HL-60/S4 treated with phorbol 12-myristate 13-acetate at 8.2 ng/mL for 4 days and 3 days (cell line): ENCODE measurements around the gene CKMT2.

Experiments used
- in situ Hi-C: fragments of 300-500 bp; cut with MboI; formaldehyde crosslinking; loops from 2 replicates; pipeline ENCODE4 v1.15.0; 2022; ENCODE audit warnings: low sequenced_read_pairs

CKMT2 gene

DNA sequence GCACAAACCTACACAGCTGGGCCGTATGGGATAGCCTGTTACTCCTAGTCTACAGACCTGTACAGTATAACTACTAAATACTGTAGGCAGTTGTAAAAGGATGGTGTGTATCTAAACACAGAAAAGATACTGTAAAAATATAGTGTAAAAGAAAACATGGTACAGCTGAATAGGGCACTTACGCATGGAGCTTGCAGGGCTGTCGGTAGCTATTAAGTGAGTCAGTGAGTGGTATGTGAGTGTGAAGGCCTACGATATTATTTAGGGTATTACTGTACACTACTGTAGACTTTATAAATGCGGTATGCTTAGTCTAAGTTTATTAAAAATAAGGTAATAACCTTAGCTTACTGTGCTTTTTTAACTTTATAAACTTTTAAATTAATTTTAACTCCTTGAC lies 69.5 kb downstream of the CKMT2 start:
- in situ Hi-C loops, result no loop called here

DNA sequence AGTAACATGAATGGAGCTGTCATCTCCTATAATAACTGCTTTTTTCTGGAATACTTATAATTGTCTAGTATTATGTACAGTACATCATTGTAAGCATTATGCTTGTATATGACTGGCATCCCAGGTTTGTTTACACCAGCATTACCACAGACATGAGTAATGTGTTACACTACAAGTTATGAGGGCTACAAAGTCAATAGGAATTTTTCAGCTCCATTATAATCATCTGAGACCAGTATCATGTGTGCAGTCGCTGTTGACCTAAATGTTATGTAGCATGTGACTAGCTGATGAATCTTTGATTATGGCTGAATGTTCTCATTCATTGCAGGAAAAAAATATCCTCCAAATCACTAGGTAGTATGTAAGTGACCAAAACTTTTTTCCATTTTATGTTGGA lies 70.4 kb downstream of the CKMT2 start:
- in situ Hi-C loops, result no loop called here

DNA sequence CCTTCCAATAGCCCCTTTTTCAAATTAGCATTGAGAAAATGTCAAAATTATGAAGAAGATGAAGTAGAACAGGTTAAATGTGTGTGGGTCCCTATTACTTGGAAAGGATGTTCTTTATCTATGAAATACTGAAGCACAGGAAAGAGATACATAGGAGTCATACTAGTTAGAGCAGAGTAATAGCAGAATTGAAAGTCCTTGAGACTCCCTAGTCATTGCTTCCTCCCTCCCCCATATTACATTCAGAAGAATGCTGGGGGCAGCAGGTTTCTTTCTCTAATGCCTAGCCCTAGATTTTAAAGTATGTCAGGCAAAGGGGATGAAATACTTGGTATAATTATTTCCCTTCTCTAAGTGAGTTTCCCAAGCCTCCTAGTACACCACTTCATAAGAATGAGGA lies 72.7 kb downstream of the CKMT2 start:
- in situ Hi-C loops, result no loop called here

DNA sequence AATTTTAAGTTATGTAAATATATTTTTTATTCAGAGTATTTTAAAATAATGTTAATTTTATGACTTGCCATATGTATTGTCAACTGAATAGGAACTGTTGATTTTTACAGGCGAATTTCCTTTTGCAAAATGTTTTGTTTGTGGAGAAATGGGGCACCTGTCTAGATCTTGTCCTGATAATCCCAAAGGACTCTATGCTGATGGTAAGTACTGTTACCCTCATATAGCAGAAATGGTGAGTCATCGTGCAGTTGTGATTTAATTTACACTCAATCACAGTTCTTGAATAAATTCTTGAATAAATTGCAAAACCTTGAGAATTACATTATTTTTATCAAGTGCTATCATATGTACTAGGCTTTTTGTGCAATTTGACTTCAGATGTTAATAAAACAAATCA lies 75.7 kb downstream of the CKMT2 start:
- in situ Hi-C loops, result no loop called here

DNA sequence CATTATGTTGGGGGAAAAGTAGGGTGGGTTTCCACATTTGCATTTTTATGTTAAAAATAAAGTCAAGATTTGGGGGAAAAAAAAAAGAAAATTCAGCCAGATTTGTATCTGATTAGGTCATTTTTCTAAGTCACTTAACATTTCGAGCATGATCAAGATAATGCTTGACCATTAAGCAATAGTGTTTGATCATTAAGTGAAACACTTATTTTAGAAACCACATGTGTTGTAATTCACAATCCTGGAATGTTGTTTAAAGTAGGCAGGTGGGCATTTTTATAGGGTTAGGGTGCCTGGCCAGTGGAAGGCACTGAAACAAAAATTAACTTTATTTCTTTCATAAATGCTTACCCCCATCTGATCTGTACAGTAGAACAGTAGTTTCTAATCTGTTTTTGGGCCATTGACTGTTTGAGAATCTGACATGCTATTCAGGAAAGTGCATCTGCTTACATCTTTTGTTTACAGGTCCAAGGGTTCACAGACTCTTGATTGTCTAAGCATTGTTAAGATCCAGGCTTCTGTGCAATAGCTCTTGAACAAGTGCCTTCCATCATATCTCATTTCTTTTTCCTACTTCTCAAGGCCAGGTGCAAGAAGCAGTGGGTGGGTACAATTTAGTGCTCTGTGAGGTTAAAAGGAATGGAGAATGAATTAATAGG lies 77.4 kb downstream of the CKMT2 start:
- in situ Hi-C loops, result no loop called here

DNA sequence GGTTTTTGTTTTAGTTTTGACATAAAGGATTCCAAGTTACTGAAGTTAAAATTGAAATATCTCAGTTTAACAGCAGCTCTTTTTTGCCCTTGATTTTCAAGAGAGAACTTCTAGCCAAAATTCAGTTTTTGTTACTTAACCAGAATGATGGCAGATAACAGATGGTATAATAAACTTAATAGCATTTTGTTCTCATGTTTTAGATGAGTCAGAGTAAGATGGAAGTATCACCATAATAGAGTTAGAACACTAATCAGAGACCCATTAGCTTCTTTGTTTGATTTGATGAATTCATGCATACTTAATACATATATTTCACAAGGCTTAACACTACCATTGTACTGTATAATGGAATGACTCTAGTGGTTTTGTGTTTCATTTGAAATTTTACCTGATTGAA lies 80.2 kb downstream of the CKMT2 start:
- in situ Hi-C loops, result no loop called here

DNA sequence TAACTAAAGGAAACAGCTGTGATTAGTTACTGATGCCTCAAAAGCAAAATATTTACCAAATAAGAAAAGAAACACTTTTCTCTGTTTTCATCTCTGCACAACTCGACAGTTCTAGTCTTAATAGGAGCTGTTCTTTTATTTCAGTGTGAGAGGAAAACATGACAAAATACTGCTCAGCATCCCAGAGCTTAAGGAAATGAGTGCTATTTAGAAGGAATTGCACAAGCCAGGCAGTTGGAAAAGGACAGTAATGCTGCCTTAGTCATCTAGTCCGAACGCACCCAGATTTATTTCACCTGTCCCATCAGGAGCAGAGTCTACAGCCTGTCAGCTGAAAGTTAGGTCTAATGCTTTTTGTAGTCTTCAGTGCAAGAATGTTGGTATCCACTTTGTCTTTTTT lies 80.6 kb downstream of the CKMT2 start:
- in situ Hi-C loops, result no loop called here

DNA sequence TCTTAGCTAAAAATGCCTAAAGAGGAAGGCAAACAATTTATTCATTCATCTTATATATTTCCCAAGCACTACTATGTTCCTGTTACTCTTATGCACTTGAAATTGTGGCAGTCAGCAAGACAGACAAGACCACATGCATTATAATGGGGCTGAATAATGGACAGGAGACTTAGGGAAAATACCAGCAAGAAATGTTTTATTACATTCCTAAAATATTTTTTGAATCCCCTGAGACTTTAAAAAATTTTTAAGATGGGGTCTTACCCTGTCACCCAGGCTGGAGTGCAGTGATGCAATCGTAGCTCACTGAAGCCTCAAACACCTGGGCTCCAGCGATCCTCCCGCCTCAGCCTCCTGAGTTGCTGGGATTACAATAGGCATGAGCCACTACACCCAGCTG lies 81.5 kb downstream of the CKMT2 start:
- in situ Hi-C loops, result no loop called here

DNA sequence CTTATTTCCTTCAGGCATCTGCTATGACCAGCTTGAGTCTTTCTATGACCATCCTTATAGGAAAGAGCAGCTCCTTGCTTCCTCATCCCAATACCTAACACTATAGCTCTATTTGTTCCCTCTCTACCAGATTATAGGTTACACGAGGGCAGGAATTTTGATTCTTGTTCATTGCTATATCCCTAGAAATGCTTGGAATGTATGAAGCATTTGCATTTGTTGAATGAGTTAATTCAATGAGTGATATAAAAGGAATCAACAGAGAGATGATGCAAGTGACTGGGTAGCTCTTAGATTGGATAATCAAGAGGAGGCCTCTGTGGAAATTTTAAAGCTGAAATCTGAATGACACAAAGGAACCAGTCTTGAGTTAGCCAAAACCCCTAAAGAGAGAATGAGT lies 82.2 kb downstream of the CKMT2 start:
- in situ Hi-C loops, result no loop called here

DNA sequence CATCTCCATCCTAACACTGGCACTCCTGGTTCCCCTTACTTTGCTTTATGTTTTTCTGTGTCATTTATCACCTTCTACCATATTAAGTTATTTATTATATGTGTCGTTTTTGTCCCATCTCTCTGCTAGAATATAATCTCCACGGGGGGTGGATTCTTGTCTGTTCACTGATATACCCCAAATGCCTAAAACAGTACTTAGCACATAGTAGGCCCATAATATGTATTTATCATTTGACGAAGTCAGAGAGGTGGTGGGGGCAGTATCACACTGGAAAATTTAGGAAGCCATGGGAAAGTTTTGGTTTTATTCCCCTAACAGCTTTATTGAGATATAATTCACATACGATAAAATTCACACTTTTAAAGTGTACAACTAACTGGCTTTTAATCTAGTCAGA lies 82.7 kb downstream of the CKMT2 start:
- in situ Hi-C loops, result no loop called here
